HG02938 (cell line): Measurements from ENCODE around the gene MFAP3.

ENCODE experiments used
- ATAC-seq: cut with Tn5 transposase; IDR thresholded peaks from one replicate; pipeline ENCODE4 v1.9.1; 2021; ENCODE audit warnings: mild to moderate bottlenecking, moderate library complexity; ENCODE audit not compliant: unreplicated experiment

The MFAP3 gene

DNA sequence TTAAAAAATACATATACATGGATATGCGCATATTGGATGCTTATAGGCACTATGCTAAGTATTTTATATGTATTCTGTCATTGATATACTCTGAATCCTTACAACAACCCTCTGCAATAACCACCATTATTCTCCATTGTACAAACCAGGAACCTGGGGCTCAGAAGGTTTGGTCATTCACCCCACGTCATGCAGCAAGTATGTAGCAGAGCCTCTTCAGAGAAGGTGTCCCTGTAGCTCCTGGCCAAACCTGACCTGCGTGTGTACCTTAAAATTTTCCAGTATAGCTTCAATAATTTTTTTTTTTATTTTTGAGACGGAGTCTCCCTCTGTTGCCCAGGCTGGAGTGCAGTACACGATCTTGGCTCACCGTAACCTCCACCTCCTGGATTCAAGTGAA is 51.9 kb downstream of the MFAP3 start:
- no peak for ATAC-seq

GRCh38 chr5:154092356-154093141 is 53.8 kb downstream of the MFAP3 start:
- ATAC-seq: no peak

- no peak for ATAC-seq
Observed at GRCh38 chr5:154093142-154093532, 54.4 kb downstream of the MFAP3 start.

GRCh38 chr5:154095904-154096303 is 57.1 kb downstream of the MFAP3 start:
- ATAC-seq: no peak

DNA sequence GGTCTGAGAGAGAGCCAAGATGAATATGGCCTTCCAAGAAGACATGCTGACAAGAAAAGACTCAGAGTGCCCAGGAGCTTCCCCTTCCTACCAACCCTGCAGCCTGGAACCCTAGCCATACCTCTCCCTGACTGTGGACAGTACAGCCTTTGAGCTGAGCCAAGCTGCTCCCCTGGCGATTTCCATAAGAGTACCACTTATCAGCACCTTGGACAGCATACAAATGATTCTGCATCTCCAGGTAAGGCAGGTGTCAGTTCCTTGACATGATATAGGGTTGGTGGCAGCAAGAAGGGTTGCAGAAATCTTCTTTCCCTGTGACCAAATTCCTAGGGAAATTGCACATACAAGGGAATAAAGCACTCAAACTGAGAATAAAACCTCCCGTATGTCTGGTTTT is 58.3 kb downstream of the MFAP3 start:
- ATAC-seq: no peak

GRCh38 chr5:154098465-154098864 is 59.7 kb downstream of the MFAP3 start:
- no peak for ATAC-seq

DNA sequence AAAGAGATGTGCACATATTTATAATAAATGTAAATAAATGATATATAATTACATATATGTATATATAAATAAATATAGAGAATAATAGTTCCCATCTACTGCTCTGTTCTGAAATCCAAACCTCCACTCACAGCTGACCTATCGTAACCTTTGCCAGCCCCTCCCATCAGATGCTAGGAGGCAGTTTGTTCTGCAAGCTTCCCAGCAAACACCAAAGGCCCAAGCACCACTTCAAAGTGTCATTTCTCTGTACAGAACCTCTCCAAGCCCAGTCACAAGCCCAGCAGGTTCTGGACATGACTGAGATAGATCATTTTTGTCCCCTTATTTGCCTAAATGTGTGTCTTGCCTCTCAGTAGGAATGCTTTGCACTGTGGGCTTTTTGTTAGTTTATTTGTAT is 62.4 kb downstream of the MFAP3 start:
- no peak for ATAC-seq

DNA sequence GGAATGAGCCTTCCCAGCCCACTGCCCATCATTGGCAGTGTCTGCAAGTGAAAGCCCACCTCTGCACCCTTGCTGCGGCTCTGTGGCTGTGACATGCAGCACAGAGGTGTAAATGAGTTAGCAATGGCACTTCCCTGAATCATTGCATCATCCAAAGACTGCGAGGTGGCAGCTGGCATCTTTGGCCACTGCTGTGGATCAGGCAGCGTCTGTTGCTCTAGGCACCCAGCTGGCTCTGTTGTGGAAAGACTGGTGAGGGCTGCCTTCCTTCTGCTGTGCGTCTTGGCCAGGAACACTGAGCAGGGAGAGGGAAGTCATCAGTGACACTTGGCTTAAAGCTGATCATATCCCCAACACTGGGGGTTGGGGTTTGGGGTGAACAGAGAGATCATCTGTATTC is 64.5 kb downstream of the MFAP3 start:
- ATAC-seq: no peak
